WI38 (cell line): ENCODE measurements around the gene TTC31.

Experiments used
- H3K4me3 ChIP-seq: 2 replicates; pipeline ENCODE4 v1.5.1; 2011; ENCODE audit warnings: low read depth, mild to moderate bottlenecking, control low read depth, low read length
- CTCF ChIP-seq: IDR thresholded peaks from 2 replicates; pipeline ENCODE4 v1.5.1; 2012; ENCODE audit warnings: low read depth, mild to moderate bottlenecking, control low read depth, low read length

The TTC31 gene

GRCh38 chr2:74495440-74495839 is 12.6 kb downstream of the TTC31 start:
- no peak overlapping the region for H3K4me3 ChIP-seq
- TF ChIP-seq CTCF: no peak

- TF ChIP-seq CTCF: no peak
- no peak overlapping the region for H3K4me3 ChIP-seq
Observed at GRCh38 chr2:74496997-74497776, 14.3 kb downstream of the TTC31 start.

- peak overlapping the region; percentile 53 for H3K4me3 ChIP-seq
- no peak for TF ChIP-seq CTCF
Observed at GRCh38 chr2:74497777-74498499, 15.1 kb downstream of the TTC31 start.

- no peak for TF ChIP-seq CTCF
- H3K4me3 ChIP-seq: peak overlapping the region; percentile 53
Observed at GRCh38 chr2:74498500-74499266, 15.8 kb downstream of the TTC31 start.

GRCh38 chr2:74499267-74499939 is 16.5 kb downstream of the TTC31 start, which contains the start of gene LBX2:
Gene LBX2, minus strand, starts transcription at chr2:74499603. Its CDS starts 66 bp downstream, at chr2:74499537.
- TF ChIP-seq CTCF: no peak

GRCh38 chr2:74499940-74500577 is 17.2 kb downstream of the TTC31 start:
- no peak overlapping the region for H3K4me3 ChIP-seq
- TF ChIP-seq CTCF: no peak

More at GRCh38 chr2:74499267-74499939, 16.5 kb downstream of the TTC31 start, which contains the start of gene LBX2:
- H3K4me3 ChIP-seq: peak within 1 kb of the TSS; percentile 53
